GM18526 (cell line): ENCODE results near the gene DCBLD1.

Experiments
- POLR2A ChIP-seq: IDR thresholded peaks from 3 replicates; pipeline ENCODE4 v1.6.1; 2011; ENCODE audit not compliant: insufficient read length; ENCODE audit errors: extremely low read depth

The DCBLD1 gene

GRCh38 chr6:117550078-117550600 lies 67.7 kb downstream of the DCBLD1 start:
- no peak for TF ChIP-seq POLR2A

- TF ChIP-seq POLR2A = no peak
These were observed 68.3 kb downstream of the DCBLD1 start for GRCh38 chr6:117550618-117551242.

GRCh38 chr6:117552618-117553017 lies 70.1 kb downstream of the DCBLD1 start:
- TF ChIP-seq POLR2A = no peak

- no peak for TF ChIP-seq POLR2A
These were observed 70.7 kb downstream of the DCBLD1 start for GRCh38 chr6:117553142-117553541.

- no peak for TF ChIP-seq POLR2A
These were observed 72.9 kb downstream of the DCBLD1 start for GRCh38 chr6:117555262-117555849.

GRCh38 chr6:117555882-117556498 lies 73.5 kb downstream of the DCBLD1 start:
- TF ChIP-seq POLR2A = no peak

GRCh38 chr6:117557951-117558350 lies 75.5 kb downstream of the DCBLD1 start:
- TF ChIP-seq POLR2A = no peak

GRCh38 chr6:117558818-117559217 lies 76.3 kb downstream of the DCBLD1 start:
- TF ChIP-seq POLR2A = no peak

- TF ChIP-seq POLR2A = no peak
These were observed 76.8 kb downstream of the DCBLD1 start for GRCh38 chr6:117559299-117559698.

- no peak for TF ChIP-seq POLR2A
These were observed 78.7 kb downstream of the DCBLD1 start for GRCh38 chr6:117561128-117561527.

GRCh38 chr6:117564681-117565080 lies 82.2 kb downstream of the DCBLD1 start:
- TF ChIP-seq POLR2A = no peak

- TF ChIP-seq POLR2A = no peak
These were observed 85.8 kb downstream of the DCBLD1 start for GRCh38 chr6:117568247-117568646.

GRCh38 chr6:117568831-117569410 lies 86.4 kb downstream of the DCBLD1 start:
- no peak for TF ChIP-seq POLR2A

GRCh38 chr6:117573006-117573680 lies 90.7 kb downstream of the DCBLD1 start:
- no peak for TF ChIP-seq POLR2A

GRCh38 chr6:117574198-117574597 lies 91.7 kb downstream of the DCBLD1 start:
- TF ChIP-seq POLR2A = no peak
